A549 (cell line): ENCODE measurements around the gene RPS6KA2. TPM values are rescaled to one million over a fixed set of nuclear protein-coding genes. Genes with fewer than 3 reads are reported as not detected.

Experiments
- ATAC-seq, 2 experiments: fragments of 200-7000 bp in 1 of 2; fragments of >200 bp in 1 of 2; cut with Nextera tagmentation in 1 of 2; cut with Tn5 transposase in 1 of 2; 3 replicates each; pipeline versions ENCODE4 v1.8.0 to v1.9.1; 2018 to 2020; ENCODE audit warnings: mild to moderate bottlenecking in 1 of 2, moderate library complexity in 1 of 2
- CTCF ChIA-PET: fragments of 300-600 bp; sonication (Branson Sonifier 250); formaldehyde crosslinking; extraction: SDS; loops from one replicate; lab custom pipeline; 2021; ENCODE audit warnings: antibody characterized with exemption, inconsistent platforms; lab: Yijun Ruan, JAX
- POLR2A ChIA-PET: fragments of 350-600 bp; formaldehyde crosslinking; extraction: SDS; loops from one replicate; lab custom pipeline; 2021; ENCODE audit warnings: antibody characterized with exemption, inconsistent platforms; lab: Yijun Ruan, JAX
- DNase-seq, 2 experiments: peaks; one replicate each; pipeline versions ENCODE4 v3.0.0 to v3.0.0-alpha.2; 2011 to 2016; ENCODE audit warnings: low read depth in 1 of 2, low spot score in 1 of 2
- FAIRE-seq: peaks from 2 replicates; lab custom pipeline; 2011; peaks lifted over from hg19 to GRCh38; lab: Jason Lieb, UNC
- H3K27ac ChIP-seq, 2 experiments: fragments of >200 bp; sonication (Bioruptor Twin); formaldehyde crosslinking; 3 replicates each; pipeline ENCODE4 v1.5.1; 2016 to 2017
- H3K4me1 ChIP-seq: fragments of >200 bp; sonication (Bioruptor Twin); formaldehyde crosslinking; 3 replicates; pipeline ENCODE4 v1.6.1; 2016
- H3K4me2 ChIP-seq: fragments of >200 bp; sonication (Bioruptor Twin); formaldehyde crosslinking; 3 replicates; pipeline ENCODE4 v1.6.1; 2016
- H3K4me3 ChIP-seq: fragments of >200 bp; sonication (Bioruptor Twin); formaldehyde crosslinking; 3 replicates; pipeline ENCODE4 v1.5.1; 2016
- H3K9me3 ChIP-seq: fragments of >200 bp; sonication (Bioruptor Twin); formaldehyde crosslinking; 3 replicates; pipeline ENCODE4 v1.6.1; 2016
- CEBPB ChIP-seq, 2 experiments: fragments of >200 bp in 1 of 2; sonication (Bioruptor Twin) in 1 of 2; formaldehyde crosslinking in 1 of 2; IDR thresholded peaks; 2 replicates each; pipeline ENCODE4 v1.6.1; 2012 to 2016
- CHD2 ChIP-seq: fragments of 150-350 bp; IDR thresholded peaks from 2 replicates; pipeline ENCODE4 v1.6.1; 2014; ENCODE audit warnings: low read length; ENCODE audit not compliant: partially characterized antibody
- CHD4 ChIP-seq: fragments of 200-600 bp; sonication (generic); IDR thresholded peaks from 2 replicates; pipeline ENCODE4 v1.6.1; 2016; ENCODE audit warnings: antibody characterized with exemption, mild to moderate bottlenecking, borderline replicate concordance
- E2F6 ChIP-seq: IDR thresholded peaks from 2 replicates; pipeline ENCODE4 v1.6.1; 2012; ENCODE audit warnings: low read depth, borderline replicate concordance
- EHF ChIP-seq: fragments of 250-450 bp; sonication (Bioruptor Pico); IDR thresholded peaks from 2 replicates; pipeline ENCODE4 v1.5.0; 2020; ENCODE audit warnings: mild to moderate bottlenecking
- EHMT2 ChIP-seq: fragments of 200-600 bp; sonication (generic); IDR thresholded peaks from 2 replicates; pipeline ENCODE4 v1.6.1; 2016; ENCODE audit warnings: antibody characterized with exemption, low read depth, mild to moderate bottlenecking, moderate library complexity
- ESRRA ChIP-seq: fragments of 150-350 bp; IDR thresholded peaks from 2 replicates; pipeline ENCODE4 v1.6.1; 2014; ENCODE audit warnings: mild to moderate bottlenecking, low read length, borderline replicate concordance
- FOXS1 ChIP-seq: fragments of 250-450 bp; sonication (Bioruptor Pico); IDR thresholded peaks from 2 replicates; pipeline ENCODE4 v1.5.0; 2020; ENCODE audit warnings: mild to moderate bottlenecking, moderate library complexity
- GATA3 ChIP-seq: IDR thresholded peaks from 2 replicates; pipeline ENCODE4 v1.6.1; 2012; ENCODE audit warnings: borderline replicate concordance
- HES2 ChIP-seq: fragments of >200 bp; sonication (Bioruptor Twin); formaldehyde crosslinking; IDR thresholded peaks from 2 replicates; pipeline ENCODE4 v1.6.1; 2016
- HEYL ChIP-seq: fragments of 250-450 bp; sonication (Bioruptor Pico); IDR thresholded peaks from 2 replicates; pipeline ENCODE4 v1.8.0; 2021; ENCODE audit warnings: mild to moderate bottlenecking, moderate library complexity
- HOXA7 ChIP-seq: fragments of 250-450 bp; sonication (Bioruptor Pico); IDR thresholded peaks from 2 replicates; pipeline ENCODE4 v1.5.0; 2020; ENCODE audit warnings: mild to moderate bottlenecking, moderate library complexity
- HOXB13 ChIP-seq: fragments of 250-450 bp; sonication (Bioruptor Pico); IDR thresholded peaks from 2 replicates; pipeline ENCODE4 v1.5.0; 2020; ENCODE audit warnings: low read depth, mild to moderate bottlenecking, moderate library complexity
- HOXB5 ChIP-seq: fragments of 250-450 bp; sonication (Bioruptor Pico); IDR thresholded peaks from 2 replicates; pipeline ENCODE4 v1.5.0; 2020; ENCODE audit warnings: mild to moderate bottlenecking, moderate library complexity
- MAFK ChIP-seq: fragments of 450-650 bp; IDR thresholded peaks from 2 replicates; pipeline ENCODE4 v1.6.1; 2014; ENCODE audit not compliant: partially characterized antibody
- NPAS2 ChIP-seq: fragments of 250-450 bp; sonication (Bioruptor Pico); IDR thresholded peaks from 2 replicates; pipeline ENCODE4 v1.8.0; 2022; ENCODE audit warnings: mild to moderate bottlenecking, moderate library complexity, borderline replicate concordance
- NR3C1 ChIP-seq: fragments of >200 bp; sonication (Bioruptor Twin); formaldehyde crosslinking; IDR thresholded peaks from 3 replicates; pipeline ENCODE4 v1.6.1; 2017
- SMC3 ChIP-seq: fragments of >200 bp; sonication (Bioruptor Twin); formaldehyde crosslinking; IDR thresholded peaks from 3 replicates; pipeline ENCODE4 v1.6.1; 2018; ENCODE audit warnings: inconsistent platforms
- SREBF2 ChIP-seq: fragments of 450-650 bp; IDR thresholded peaks from 2 replicates; pipeline ENCODE4 v1.6.1; 2014; ENCODE audit warnings: mild to moderate bottlenecking, moderate library complexity
- TP53 ChIP-seq: fragments of 250-450 bp; sonication (Bioruptor Pico); IDR thresholded peaks from 2 replicates; pipeline ENCODE4 v1.5.0; 2021; ENCODE audit warnings: mild to moderate bottlenecking, moderate library complexity
- WGBS: methylation state at CpG from one replicate; pipeline ENCODE4 v1.1.6; 2017; ENCODE audit errors: missing lambda C conversion rate; 5-methylcytosine and 5-hydroxymethylcytosine counted together
- polyA plus RNA-seq, 4 experiments: library from polyadenylated mRNA; depleted of rRNA in 3 of 4; stranded (reverse); fragments of >200 nt; fragmentation: RNase III in 1 of 4; extraction: RNeasy Plus Mini Kit Qiagen cat#74134 plus additional on column Dnase treatment in 1 of 4; gene quantifications; 2 replicates in 3 of 4; 3 replicates in 1 of 4; pipeline ENCODE4 v1.2.3, GENCODE V29; 2011 to 2017
- TF ChIP-seq, protein P1 (sequence below): fragments of 250-450 bp; sonication (Bioruptor Pico); IDR thresholded peaks from 2 replicates; pipeline ENCODE4 v1.5.0; 2021; ENCODE audit warnings: mild to moderate bottlenecking, moderate library complexity, borderline replicate concordance
- TF ChIP-seq, protein P2 (sequence below): IDR thresholded peaks from 2 replicates; pipeline ENCODE4 v1.6.1; 2012
- TF ChIP-seq, protein P3 (sequence below): IDR thresholded peaks from 2 replicates; pipeline ENCODE4 v1.6.1; 2012

The RPS6KA2 gene
- polyA plus RNA-seq, 2 of the 4 experiments (the other 2 are of a cell fraction), result 0.19 TPM; not detected in 1

GRCh38 chr6:166440106-166440505, 186.9 kb downstream of the RPS6KA2 start:
- H3K4me1 ChIP-seq, result no peaks in the 10 kb centered on the region
- ATAC-seq, result no peak
- FAIRE-seq, result no peak
- H3K4me3 ChIP-seq, result no peak overlapping the region
- H3K4me2 ChIP-seq, result no peak overlapping the region
- no peaks in the 10 kb centered on the region for H3K9me3 ChIP-seq
- H3K27ac ChIP-seq, result no peak overlapping the region
- TF ChIP-seq HEYL (CRISPR knock-in tag) (no peak), CEBPB (IDR thresholded peaks at IDR 0.05) (no peak), CHD2 (no peak), EHMT2 (no peak), HES2 (no peak)
- TF ChIP-seq, protein P1, sequence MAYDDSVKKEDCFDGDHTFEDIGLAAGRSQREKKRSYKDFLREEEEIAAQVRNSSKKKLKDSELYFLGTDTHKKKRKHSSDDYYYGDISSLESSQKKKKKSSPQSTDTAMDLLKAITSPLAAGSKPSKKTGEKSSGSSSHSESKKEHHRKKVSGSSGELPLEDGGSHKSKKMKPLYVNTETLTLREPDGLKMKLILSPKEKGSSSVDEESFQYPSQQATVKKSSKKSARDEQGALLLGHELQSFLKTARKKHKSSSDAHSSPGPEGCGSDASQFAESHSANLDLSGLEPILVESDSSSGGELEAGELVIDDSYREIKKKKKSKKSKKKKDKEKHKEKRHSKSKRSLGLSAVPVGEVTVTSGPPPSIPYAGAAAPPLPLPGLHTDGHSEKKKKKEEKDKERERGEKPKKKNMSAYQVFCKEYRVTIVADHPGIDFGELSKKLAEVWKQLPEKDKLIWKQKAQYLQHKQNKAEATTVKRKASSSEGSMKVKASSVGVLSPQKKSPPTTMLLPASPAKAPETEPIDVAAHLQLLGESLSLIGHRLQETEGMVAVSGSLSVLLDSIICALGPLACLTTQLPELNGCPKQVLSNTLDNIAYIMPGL (CRISPR knock-in tag), result no peak
- DNase-seq, result no peak
- ChIA-PET CTCF (no interaction called here), POLR2A (no interaction called here)
- WGBS, result 42% methylated on average over 11 of the region's 11 CpGs

GRCh38 chr6:166439366-166440091, 187.5 kb downstream of the RPS6KA2 start:
- TF ChIP-seq HOXB5 (CRISPR knock-in tag) (no peak), GATA3 (no peak), EHF (CRISPR knock-in tag) (no peak), HOXA7 (no peak), FOXS1 (CRISPR knock-in tag) (no peak), E2F6 (no peak), TP53 (no peak), MAFK (no peak), SREBF2 (no peak), HOXB13 (CRISPR knock-in tag) (no peak), NR3C1 (no peak), ESRRA (no peak), NPAS2 (CRISPR knock-in tag) (no peak), CHD4 (no peak), SMC3 (no peak)
- TF ChIP-seq, protein P2, sequence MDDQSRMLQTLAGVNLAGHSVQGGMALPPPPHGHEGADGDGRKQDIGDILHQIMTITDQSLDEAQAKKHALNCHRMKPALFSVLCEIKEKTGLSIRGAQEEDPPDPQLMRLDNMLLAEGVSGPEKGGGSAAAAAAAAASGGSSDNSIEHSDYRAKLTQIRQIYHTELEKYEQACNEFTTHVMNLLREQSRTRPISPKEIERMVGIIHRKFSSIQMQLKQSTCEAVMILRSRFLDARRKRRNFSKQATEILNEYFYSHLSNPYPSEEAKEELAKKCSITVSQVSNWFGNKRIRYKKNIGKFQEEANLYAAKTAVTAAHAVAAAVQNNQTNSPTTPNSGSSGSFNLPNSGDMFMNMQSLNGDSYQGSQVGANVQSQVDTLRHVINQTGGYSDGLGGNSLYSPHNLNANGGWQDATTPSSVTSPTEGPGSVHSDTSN, result no peak
- TF ChIP-seq, protein P3, sequence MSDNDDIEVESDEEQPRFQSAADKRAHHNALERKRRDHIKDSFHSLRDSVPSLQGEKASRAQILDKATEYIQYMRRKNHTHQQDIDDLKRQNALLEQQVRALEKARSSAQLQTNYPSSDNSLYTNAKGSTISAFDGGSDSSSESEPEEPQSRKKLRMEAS, result no peak
- FAIRE-seq, result no peak
- ChIA-PET CTCF (no interaction called here), POLR2A (no interaction called here)
- H3K9me3 ChIP-seq, result no peaks in the 10 kb centered on the region
- no peak for DNase-seq
- 27% methylated on average over 9 of the region's 10 CpGs for WGBS
- no peak for ATAC-seq
- no peaks in the 10 kb centered on the region for H3K4me1 ChIP-seq
- H3K4me2 ChIP-seq, result no peak overlapping the region
- H3K4me3 ChIP-seq, result no peak overlapping the region
- no peak overlapping the region for H3K27ac ChIP-seq
